Ishikawa (cell line): ENCODE measurements around the gene CASP8.

Source experiments
- CEBPB ChIP-seq: IDR thresholded peaks from 2 replicates; pipeline ENCODE4 v1.6.1; 2012
- CREB1 ChIP-seq: IDR thresholded peaks from 2 replicates; pipeline ENCODE4 v1.6.1; 2012; ENCODE audit warnings: low read depth
- EGR1 ChIP-seq: IDR thresholded peaks from 2 replicates; pipeline ENCODE4 v1.6.1; 2012
- EP300 ChIP-seq: IDR thresholded peaks from 2 replicates; pipeline ENCODE4 v1.6.1; 2012; ENCODE audit warnings: borderline replicate concordance
- FOXM1 ChIP-seq: IDR thresholded peaks from 2 replicates; pipeline ENCODE4 v1.6.1; 2012; ENCODE audit warnings: low read depth, borderline replicate concordance
- MAX ChIP-seq: IDR thresholded peaks from 2 replicates; pipeline ENCODE4 v1.6.1; 2012
- NFIC ChIP-seq: IDR thresholded peaks from 2 replicates; pipeline ENCODE4 v1.6.1; 2012
- RAD21 ChIP-seq: IDR thresholded peaks from 2 replicates; pipeline ENCODE4 v1.6.1; 2012; ENCODE audit warnings: low read depth
- REST ChIP-seq: IDR thresholded peaks from 2 replicates; pipeline ENCODE4 v1.6.1; 2012; ENCODE audit warnings: low read depth, mild to moderate bottlenecking
- TAF1 ChIP-seq: IDR thresholded peaks from 2 replicates; pipeline ENCODE4 v1.6.1; 2012; ENCODE audit warnings: low read depth, mild to moderate bottlenecking
- TCF12 ChIP-seq: IDR thresholded peaks from 2 replicates; pipeline ENCODE4 v1.6.1; 2012; ENCODE audit warnings: low read depth
- TEAD4 ChIP-seq: IDR thresholded peaks from 2 replicates; pipeline ENCODE4 v1.6.1; 2012
- USF1 ChIP-seq: IDR thresholded peaks from 2 replicates; pipeline ENCODE4 v1.6.1; 2012
- YY1 ChIP-seq: IDR thresholded peaks from 2 replicates; pipeline ENCODE4 v1.6.1; 2012; ENCODE audit warnings: low read depth
- ZBTB7A ChIP-seq: IDR thresholded peaks from 2 replicates; pipeline ENCODE4 v1.6.1; 2012; ENCODE audit warnings: low read depth

Gene CASP8

DNA sequence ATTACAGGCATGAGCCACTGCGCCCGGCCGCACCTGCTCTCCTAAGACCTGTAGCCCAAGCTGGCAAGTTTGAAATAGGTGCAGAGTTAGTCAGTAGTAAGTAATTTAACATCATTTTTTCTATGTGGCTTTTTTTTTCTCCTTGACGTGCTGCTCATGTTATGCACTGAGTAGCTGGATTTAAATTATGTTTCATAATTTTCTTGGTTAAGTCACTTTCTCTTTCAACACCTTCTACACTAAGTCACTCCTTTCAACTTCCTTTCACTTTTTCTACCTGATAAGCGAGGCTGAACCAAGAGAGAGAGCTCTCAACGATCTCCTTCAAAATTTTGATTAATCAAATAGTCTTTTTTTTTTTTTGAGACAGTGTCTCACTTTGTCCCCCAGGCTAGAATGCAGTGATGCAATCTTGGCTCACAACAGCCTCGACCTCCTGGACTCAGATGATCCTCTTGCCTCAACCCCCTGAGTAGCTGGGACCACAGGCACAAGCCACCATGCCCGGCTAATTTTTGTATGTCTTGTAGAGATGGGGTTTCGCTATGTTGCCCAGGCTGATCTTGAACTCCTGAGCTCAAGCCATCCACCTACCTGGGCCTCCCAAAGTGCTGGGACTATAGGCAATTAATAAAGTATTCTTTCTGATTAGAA, 13.1 kb downstream of the CASP8 start:
- TF ChIP-seq MAX: no peak
- no peak for TF ChIP-seq TAF1
- no peak for TF ChIP-seq YY1
- TF ChIP-seq CREB1: no peak
- TF ChIP-seq NFIC: no peak
- TF ChIP-seq USF1: no peak
- no peak for TF ChIP-seq ZBTB7A
- no peak for TF ChIP-seq EGR1

GRCh38 chr2:201275069-201275468, 14.7 kb downstream of the CASP8 start:
- no peak for TF ChIP-seq TEAD4
- no peak for TF ChIP-seq EGR1
- TF ChIP-seq NFIC: no peak
- TF ChIP-seq EP300: no peak
- TF ChIP-seq TCF12: no peak
- no peak for TF ChIP-seq CEBPB
- no peak for TF ChIP-seq USF1
- TF ChIP-seq REST: no peak
- TF ChIP-seq RAD21: no peak
- no peak for TF ChIP-seq MAX
- no peak for TF ChIP-seq FOXM1
- TF ChIP-seq CREB1: no peak
- TF ChIP-seq YY1: no peak
- no peak for TF ChIP-seq ZBTB7A
- no peak for TF ChIP-seq TAF1

- TF ChIP-seq CEBPB (no peak), RAD21 (no peak; the same call in 1 of the 2 replicates), EP300 (no peak), MAX (no peak), CREB1 (no peak), REST (no peak), NFIC (no peak), TCF12 (no peak), ZBTB7A (no peak), EGR1 (no peak), TEAD4 (no peak)
Observed at GRCh38 chr2:201275990-201276389, 15.7 kb downstream of the CASP8 start.

- TF ChIP-seq YY1: no peak
- TF ChIP-seq RAD21: no peak
- TF ChIP-seq CEBPB: no peak
- TF ChIP-seq MAX: no peak
- no peak for TF ChIP-seq FOXM1
- no peak for TF ChIP-seq NFIC
- TF ChIP-seq TAF1: no peak
- no peak for TF ChIP-seq CREB1
- TF ChIP-seq TCF12: no peak
- TF ChIP-seq ZBTB7A: no peak
- TF ChIP-seq EP300: no peak
- TF ChIP-seq TEAD4: no peak
- TF ChIP-seq REST: no peak
- TF ChIP-seq USF1: no peak
- no peak for TF ChIP-seq EGR1
Observed at GRCh38 chr2:201276511-201276910, 16.2 kb downstream of the CASP8 start.
